Naive thymus-derived CD4-positive, alpha-beta T cell (primary cell): ENCODE results near the gene NINJ1. TPM values are rescaled to one million over a fixed set of nuclear protein-coding genes. Genes with fewer than 3 reads are reported as not detected.
A peak's percentile ranks its signal among the peaks of the same experiment; 100 is the strongest.

ENCODE experiments used
- ATAC-seq: fragments of 150-1000 bp; cut with Tn5 transposase; 2 replicates; pipeline ENCODE4 v1.10.0; 2021; ENCODE audit warnings: mild to moderate bottlenecking, moderate library complexity
- CTCF ChIA-PET: fragments of 350-600 bp; sonication (Branson Sonifier 250); formaldehyde crosslinking; loops from one replicate; lab custom pipeline; 2021; ENCODE audit warnings: antibody characterized with exemption; lab: Charles Lee
- POLR2A ChIA-PET: fragments of 350-600 bp; sonication (Branson Sonifier 250); formaldehyde crosslinking; loops from one replicate; lab custom pipeline; 2021; ENCODE audit warnings: antibody characterized with exemption, inconsistent platforms; lab: Charles Lee
- DNase-seq, 9 donors: peaks; one replicate each; pipeline versions ENCODE4 v3.0.0 to v3.0.0-alpha.2; 2020 to 2022; ENCODE audit warnings: mixed read lengths in 1 of 9
- H3K27ac ChIP-seq: one replicate; pipeline ENCODE4 v1.7.0; 2013; ENCODE audit warnings: mild to moderate bottlenecking, low read depth, low read length, moderate library complexity
- H3K27me3 ChIP-seq, 2 donors: one replicate each; pipeline ENCODE4 v1.7.0; 2013; ENCODE audit warnings: low read length in 2 of 2, mild to moderate bottlenecking in 2 of 2, moderate library complexity in 2 of 2; ENCODE audit not compliant: control insufficient read depth in 2 of 2, insufficient read depth in 2 of 2
- H3K36me3 ChIP-seq, 3 experiments: 1 replicate in 2 of 3; 2 replicates in 1 of 3; pipeline ENCODE4 v1.7.0; 2013; ENCODE audit warnings: low read length in 3 of 3, mild to moderate bottlenecking in 3 of 3, moderate library complexity in 1 of 3; ENCODE audit not compliant: insufficient read depth in 3 of 3, control insufficient read depth in 2 of 3
- H3K4me1 ChIP-seq, 2 donors: one replicate each; pipeline ENCODE4 v1.7.0; 2013; ENCODE audit warnings: low read length in 2 of 2, mild to moderate bottlenecking in 2 of 2, moderate library complexity in 1 of 2; ENCODE audit not compliant: control insufficient read depth in 2 of 2, insufficient read depth in 2 of 2
- H3K4me3 ChIP-seq: 2 replicates; pipeline ENCODE4 v1.7.0; 2013; ENCODE audit warnings: mild to moderate bottlenecking, low read length
- H3K9me3 ChIP-seq, 3 experiments: 1 replicate in 2 of 3; 2 replicates in 1 of 3; pipeline ENCODE4 v1.7.0; 2013; ENCODE audit warnings: low read length in 3 of 3; ENCODE audit not compliant: control insufficient read depth in 2 of 3
- H3K27ac Mint-ChIP-seq, 9 donors: one replicate each; pipeline ENCODE4 v1.8.0; 2020 to 2022; ENCODE audit warnings: mixed read lengths in 9 of 9, mild to moderate bottlenecking in 8 of 9, moderate library complexity in 5 of 9, inconsistent platforms in 2 of 9
- H3K27me3 Mint-ChIP-seq, 5 donors: one replicate each; pipeline ENCODE4 v1.8.0; 2021 to 2022; ENCODE audit warnings: mixed read lengths in 5 of 5, mild to moderate bottlenecking in 1 of 5
- H3K36me3 Mint-ChIP-seq, 5 donors: one replicate each; pipeline ENCODE4 v1.8.0; 2020 to 2022; ENCODE audit warnings: mixed read lengths in 5 of 5, mild to moderate bottlenecking in 3 of 5, inconsistent platforms in 1 of 5
- H3K4me1 Mint-ChIP-seq, 7 donors: one replicate each; pipeline ENCODE4 v1.8.0; 2020 to 2022; ENCODE audit warnings: mixed read lengths in 7 of 7, mild to moderate bottlenecking in 3 of 7, inconsistent platforms in 1 of 7
- H3K4me3 Mint-ChIP-seq, 10 donors: one replicate each; pipeline ENCODE4 v1.8.0; 2020 to 2022; ENCODE audit warnings: mild to moderate bottlenecking in 10 of 10, mixed read lengths in 10 of 10, moderate library complexity in 6 of 10, inconsistent platforms in 2 of 10
- H3K9me3 Mint-ChIP-seq, 11 donors: one replicate each; pipeline ENCODE4 v1.8.0; 2020 to 2022; ENCODE audit warnings: mixed read lengths in 11 of 11, mild to moderate bottlenecking in 4 of 11, inconsistent platforms in 1 of 11, moderate library complexity in 1 of 11
- intact Hi-C, 2 donors: fragments of 100-400 bp; cut with micrococcal nuclease; formaldehyde crosslinking; loops; one replicate each; pipeline ENCODE4 v1.15.1; 2023
- polyA plus RNA-seq, 2 donors: library from polyadenylated mRNA; unstranded; fragments of 300-500 nt; fragmentation: Illumina TruSeq; gene quantifications; one replicate each; pipeline ENCODE4 v1.2.3, GENCODE V29; 2021
- total RNA-seq, 6 experiments: library from RNA in 5 of 6; stranded (reverse) in 5 of 6; gene quantifications; 1 replicate in 5 of 6; 2 replicates in 1 of 6; pipeline ENCODE4 v1.2.3 and lab custom pipeline; 2021 to 2026

NINJ1 gene
- total and polyA plus RNA-seq, 7 experiments from 2014 or later: 30.7 to 163 (median 113) TPM

GRCh38 chr9:93170571-93170970 is 36.5 kb upstream of the NINJ1 start:
- Mint-ChIP-seq H3K4me1 (peaks cover 0 to 5% (median 1%) of the 10 kb centered on the region in 7 donors), H3K4me3 (no peak overlapping the region), H3K36me3 (no peaks in the 10 kb centered on the region), H3K27me3 (peaks cover 0 to 8% (median 0%) of the 10 kb centered on the region in 5 donors), H3K9me3 (no peaks in the 10 kb centered on the region), H3K27ac (no peak overlapping the region)
- CTCF ChIA-PET: interaction anchor here (0.7 kb wide), 2 partner anchors 39 to 216 kb away, joined by 4 to 6 read pairs; no protein-coding TSS in a partner anchor
- Histone ChIP-seq H3K27ac (no peak overlapping the region), H3K27me3 (no peaks in the 10 kb centered on the region), H3K9me3 (no peaks in the 10 kb centered on the region), H3K4me1 (no peaks in the 10 kb centered on the region), H3K36me3 (no peaks in the 10 kb centered on the region), H3K4me3 (no peak overlapping the region)
- DNase-seq (no peak), ATAC-seq (no peak)
- intact Hi-C loops: no loop called here
- POLR2A ChIA-PET: no interaction called here

- DNase-seq (no peak), ATAC-seq (no peak)
- H3K36me3 Mint-ChIP-seq: no peaks in the 10 kb centered on the region
- peaks cover 0 to 5% (median 0%) of the 10 kb centered on the region in 5 donors for H3K27me3 Mint-ChIP-seq
- Histone ChIP-seq H3K27me3 (no peaks in the 10 kb centered on the region), H3K36me3 (no peaks in the 10 kb centered on the region), H3K27ac (no peak overlapping the region), H3K9me3 (no peaks in the 10 kb centered on the region), H3K4me3 (no peak overlapping the region), H3K4me1 (no peaks in the 10 kb centered on the region)
- H3K4me3 Mint-ChIP-seq: no peak overlapping the region
- H3K27ac Mint-ChIP-seq: no peak overlapping the region
- intact Hi-C loops: no loop called here
- ChIA-PET CTCF (no interaction called here), POLR2A (interaction anchor here (0.6 kb wide), 1 partner anchor 25 kb away, joined by 4 read pairs; no protein-coding TSS in a partner anchor)
- no peaks in the 10 kb centered on the region for H3K9me3 Mint-ChIP-seq
- H3K4me1 Mint-ChIP-seq: peaks cover 0 to 5% (median 0%) of the 10 kb centered on the region in 7 donors
Observed at GRCh38 chr9:93169444-93169843, 35.4 kb upstream of the NINJ1 start.

GRCh38 chr9:93168581-93168980 is 34.5 kb upstream of the NINJ1 start:
- H3K27me3 ChIP-seq: no peaks in the 10 kb centered on the region
- no peak overlapping the region for H3K27ac ChIP-seq
- H3K9me3 ChIP-seq: no peaks in the 10 kb centered on the region
- H3K27ac Mint-ChIP-seq: no peak overlapping the region
- H3K4me3 ChIP-seq: no peak overlapping the region
- ATAC-seq (no peak), DNase-seq (no peak)
- no peaks in the 10 kb centered on the region for H3K36me3 Mint-ChIP-seq
- H3K4me1 ChIP-seq: no peaks in the 10 kb centered on the region
- H3K36me3 ChIP-seq: no peaks in the 10 kb centered on the region
- ChIA-PET CTCF (no interaction called here), POLR2A (no interaction called here)
- H3K27me3 Mint-ChIP-seq: peaks cover 0 to 5% (median 0%) of the 10 kb centered on the region in 5 donors
- H3K9me3 Mint-ChIP-seq: no peaks in the 10 kb centered on the region
- no peak overlapping the region for H3K4me3 Mint-ChIP-seq
- intact Hi-C loops: no loop called here
- H3K4me1 Mint-ChIP-seq: peaks cover 0 to 2% (median 0%) of the 10 kb centered on the region in 7 donors

- no peaks in the 10 kb centered on the region for H3K9me3 Mint-ChIP-seq
- Histone ChIP-seq H3K4me1 (no peaks in the 10 kb centered on the region), H3K27ac (no peak overlapping the region), H3K36me3 (no peaks in the 10 kb centered on the region), H3K4me3 (no peak overlapping the region), H3K27me3 (no peaks in the 10 kb centered on the region), H3K9me3 (no peaks in the 10 kb centered on the region)
- DNase-seq: no peak
- intact Hi-C loops: no loop called here
- no peak overlapping the region for H3K27ac Mint-ChIP-seq
- POLR2A ChIA-PET: no interaction called here
- peaks cover 0 to 2% (median 0%) of the 10 kb centered on the region in 7 donors for H3K4me1 Mint-ChIP-seq
- H3K4me3 Mint-ChIP-seq: no peak overlapping the region
- no peaks in the 10 kb centered on the region for H3K36me3 Mint-ChIP-seq
- CTCF ChIA-PET: interaction anchor here (0.6 kb wide), 1 partner anchor 370 kb away, joined by 4 read pairs; no protein-coding TSS in a partner anchor
- ATAC-seq: no peak
- peaks cover 0 to 5% (median 0%) of the 10 kb centered on the region in 5 donors for H3K27me3 Mint-ChIP-seq
Observed at GRCh38 chr9:93167838-93168237, 33.8 kb upstream of the NINJ1 start.

GRCh38 chr9:93167185-93167584 is 33.1 kb upstream of the NINJ1 start:
- no peaks in the 10 kb centered on the region for H3K36me3 ChIP-seq
- ATAC-seq (no peak), DNase-seq (no peak)
- no peak overlapping the region for H3K4me3 ChIP-seq
- H3K4me1 ChIP-seq: no peaks in the 10 kb centered on the region
- CTCF ChIA-PET: interaction anchor here (0.6 to 1.2 kb wide), 2 partner anchors 27 to 166 kb away, joined by 3 read pairs; no protein-coding TSS in a partner anchor
- Mint-ChIP-seq H3K36me3 (no peaks in the 10 kb centered on the region), H3K27ac (peak overlapping the region in 1 of 9 donors; percentile 73), H3K4me1 (peaks cover 0 to 2% (median 0%) of the 10 kb centered on the region in 7 donors), H3K4me3 (no peak overlapping the region), H3K9me3 (no peaks in the 10 kb centered on the region), H3K27me3 (peaks cover 0 to 3% (median 0%) of the 10 kb centered on the region in 5 donors)
- no peaks in the 10 kb centered on the region for H3K9me3 ChIP-seq
- H3K27me3 ChIP-seq: no peaks in the 10 kb centered on the region
- H3K27ac ChIP-seq: no peak overlapping the region
- POLR2A ChIA-PET: no interaction called here
- intact Hi-C loops: no loop called here

- H3K27ac Mint-ChIP-seq: peak overlapping the region in 1 of 9 donors; percentile 18
- intact Hi-C loops: no loop called here
- H3K4me1 Mint-ChIP-seq: peaks cover 0 to 2% (median 0%) of the 10 kb centered on the region in 7 donors
- ChIA-PET CTCF (interaction anchor here (0.6 to 1.2 kb wide), 2 partner anchors 28 to 166 kb away, joined by 3 read pairs; no protein-coding TSS in a partner anchor), POLR2A (no interaction called here)
- no peak for DNase-seq
- H3K4me3 Mint-ChIP-seq: no peak overlapping the region
- H3K4me1 ChIP-seq: no peaks in the 10 kb centered on the region
- no peak overlapping the region for H3K4me3 ChIP-seq
- H3K9me3 Mint-ChIP-seq: no peaks in the 10 kb centered on the region
- ATAC-seq: no peak
- H3K27me3 ChIP-seq: no peaks in the 10 kb centered on the region
- no peak overlapping the region for H3K27ac ChIP-seq
- peaks cover 0 to 3% (median 0%) of the 10 kb centered on the region in 5 donors for H3K27me3 Mint-ChIP-seq
- H3K36me3 ChIP-seq: no peaks in the 10 kb centered on the region
- H3K9me3 ChIP-seq: no peaks in the 10 kb centered on the region
- H3K36me3 Mint-ChIP-seq: no peaks in the 10 kb centered on the region
Observed at GRCh38 chr9:93166699-93167098, 32.6 kb upstream of the NINJ1 start.

GRCh38 chr9:93164085-93164484 is 30.0 kb upstream of the NINJ1 start:
- Mint-ChIP-seq H3K27me3 (peaks cover 0 to 3% (median 0%) of the 10 kb centered on the region in 5 donors), H3K27ac (no peak overlapping the region), H3K4me1 (peaks cover 0 to 10% (median 6%) of the 10 kb centered on the region in 7 donors), H3K9me3 (no peaks in the 10 kb centered on the region), H3K4me3 (no peak overlapping the region), H3K36me3 (no peaks in the 10 kb centered on the region)
- no peak for ATAC-seq
- H3K9me3 ChIP-seq: no peaks in the 10 kb centered on the region
- H3K27ac ChIP-seq: no peak overlapping the region
- H3K4me1 ChIP-seq: peaks cover 0 to 5% of the 10 kb centered on the region in 2 donors
- no peak for DNase-seq
- ChIA-PET CTCF (no interaction called here), POLR2A (no interaction called here)
- intact Hi-C loops: loop anchor here in 1 of 2 donors (5.0 kb wide), 1 partner anchor 798 kb away; no protein-coding TSS in a partner anchor
- no peaks in the 10 kb centered on the region for H3K36me3 ChIP-seq
- H3K27me3 ChIP-seq: no peaks in the 10 kb centered on the region
- H3K4me3 ChIP-seq: no peak overlapping the region
